OCI-LY7 (cell line): Measurements from ENCODE around the gene SLC16A9. TPM values are rescaled to one million over a fixed set of nuclear protein-coding genes. Genes with fewer than 3 reads are reported as not detected.
"Not testable (repeated sequence)": the region's sequence is repeated elsewhere in the genome, so short reads cannot be mapped to it uniquely, and the experiment has no call there.

ENCODE experiments used
- BruUV-seq: library from RNA; stranded (reverse); fragments of 400-500 nt; replicated peaks from 2 replicates; lab custom pipeline; 2021; lab: Mats Ljungman, UMichigan
- CTCF ChIA-PET: fragments of 300-600 bp; sonication (Branson Sonifier 250); formaldehyde crosslinking; loops from one replicate; lab custom pipeline; 2022; ENCODE audit warnings: antibody characterized with exemption; ENCODE audit not compliant: unreplicated experiment; lab: Charles Lee
- POLR2A ChIA-PET: fragments of 300-600 bp; sonication (Branson Sonifier 250); formaldehyde crosslinking; loops from one replicate; lab custom pipeline; 2022; ENCODE audit warnings: antibody characterized with exemption; lab: Charles Lee
- DNase-seq: peaks from one replicate; pipeline ENCODE4 v3.0.0-alpha.2; 2015; ENCODE audit warnings: low spot score
- H2AFZ ChIP-seq: fragments of 200-600 bp; sonication (generic), shearing (Covaris generic); 2 replicates; pipeline ENCODE4 v1.6.1; 2014; ENCODE audit warnings: mild to moderate bottlenecking, antibody characterized with exemption, low read length, moderate library complexity
- H3K27ac ChIP-seq: fragments of 200-600 bp; sonication (generic); 2 replicates; pipeline ENCODE4 v1.5.1; 2014; ENCODE audit warnings: mixed run types, low read depth, mild to moderate bottlenecking, moderate library complexity, low read length, inconsistent platforms; ENCODE audit not compliant: poor library complexity, severe bottlenecking
- H3K36me3 ChIP-seq: fragments of 200-600 bp; sonication (generic); 2 replicates; pipeline ENCODE4 v1.6.1; 2014; ENCODE audit warnings: mild to moderate bottlenecking, antibody characterized with exemption, low read length, moderate library complexity, mixed read lengths; ENCODE audit not compliant: insufficient read depth
- H3K4me1 ChIP-seq: fragments of 200-600 bp; sonication (generic); 2 replicates; pipeline ENCODE4 v1.5.1; 2014; ENCODE audit warnings: mild to moderate bottlenecking, low read length; ENCODE audit not compliant: insufficient read depth, poor library complexity, severe bottlenecking
- H3K4me2 ChIP-seq: fragments of 200-600 bp; sonication (generic); 2 replicates; pipeline ENCODE4 v1.6.1; 2014; ENCODE audit warnings: mild to moderate bottlenecking, low read length
- H3K4me3 ChIP-seq: fragments of 200-600 bp; sonication (generic); 2 replicates; pipeline ENCODE4 v1.5.1; 2014; ENCODE audit warnings: mild to moderate bottlenecking, low read depth, low read length; ENCODE audit not compliant: poor library complexity, severe bottlenecking
- H3K79me2 ChIP-seq: fragments of 200-600 bp; sonication (generic); 2 replicates; pipeline ENCODE4 v1.6.1; 2016; ENCODE audit warnings: low read depth, mild to moderate bottlenecking, low read length, moderate library complexity, mixed read lengths; ENCODE audit not compliant: insufficient read depth
- H3K9me2 ChIP-seq: fragments of 200-600 bp; sonication (generic); 2 replicates; pipeline ENCODE4 v1.6.1; 2016; ENCODE audit warnings: mild to moderate bottlenecking, low read length, mixed read lengths; ENCODE audit not compliant: insufficient read depth
- H3K9me3 ChIP-seq: fragments of 200-600 bp; sonication (generic); 2 replicates; pipeline ENCODE4 v1.6.1; 2014; ENCODE audit warnings: mild to moderate bottlenecking, mixed run types, low read length, mixed read lengths
- H4K20me1 ChIP-seq: fragments of 200-600 bp; sonication (generic); 2 replicates; pipeline ENCODE4 v1.6.1; 2014; ENCODE audit warnings: mild to moderate bottlenecking, antibody characterized with exemption, low read length, moderate library complexity, mixed read lengths; ENCODE audit not compliant: insufficient read depth
- EZH2phosphoT487 ChIP-seq: fragments of 200-600 bp; sonication (generic); IDR thresholded peaks from 2 replicates; pipeline ENCODE4 v1.6.1; 2018; ENCODE audit warnings: low read depth, borderline replicate concordance, mild to moderate bottlenecking, mixed run types, antibody characterized with exemption, low read length, moderate library complexity, mixed read lengths
- intact Hi-C: fragments of 100-400 bp; cut with micrococcal nuclease; formaldehyde crosslinking; loops from one replicate; pipeline ENCODE4 v1.10.0; 2022; ENCODE audit not compliant: unreplicated experiment
- total RNA-seq, 2 experiments: library from RNA; depleted of rRNA in 1 of 2; stranded (reverse); fragments of >200 nt in 1 of 2; shearing (Covaris generic) in 1 of 2; gene quantifications; 2 replicates each; pipeline ENCODE4 v1.2.3, GENCODE V29; 2014 to 2022
- TF ChIP-seq, protein P1 (sequence below): fragments of 200-600 bp; sonication (generic); conservative IDR thresholded peaks from 2 replicates; pipeline ENCODE4 v1.5.1; 2014; ENCODE audit warnings: mild to moderate bottlenecking, antibody characterized with exemption, low read length, moderate library complexity, mixed read lengths

SLC16A9 gene
- total RNA-seq, 2 experiments from 2014 or later = not detected

DNA sequence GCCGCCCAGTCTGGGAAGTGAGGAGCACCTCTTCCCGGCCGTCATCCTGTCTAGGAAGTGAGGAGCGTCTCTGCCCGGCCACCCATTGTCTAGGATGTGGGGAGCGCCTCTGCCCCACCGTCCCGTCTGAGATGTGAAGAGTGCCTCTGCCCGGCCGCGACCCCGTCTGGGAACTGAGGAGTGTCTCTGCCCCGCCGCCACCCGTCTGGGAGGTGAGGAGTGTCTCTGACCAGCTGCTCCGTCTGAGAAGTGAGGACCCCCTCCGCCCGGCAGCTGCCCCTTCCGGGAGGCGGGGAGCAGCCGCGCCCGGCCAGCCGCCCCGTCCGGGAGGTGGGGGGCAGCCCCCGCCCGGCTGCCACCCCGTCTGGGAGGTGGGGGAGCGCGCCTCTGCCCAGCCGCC is 34.5 kb upstream of the SLC16A9 start:
- DNase-seq, POLR2A ChIA-PET, H3K4me3 ChIP-seq, H3K4me2 ChIP-seq, H3K36me3 ChIP-seq, H3K79me2 ChIP-seq, BruUV-seq, H3K9me2 ChIP-seq, H3K9me3 ChIP-seq, intact Hi-C loops, CTCF ChIA-PET, H4K20me1 ChIP-seq, H3K4me1 ChIP-seq, H2AFZ ChIP-seq, H3K27ac ChIP-seq: not testable (repeated sequence)

DNA sequence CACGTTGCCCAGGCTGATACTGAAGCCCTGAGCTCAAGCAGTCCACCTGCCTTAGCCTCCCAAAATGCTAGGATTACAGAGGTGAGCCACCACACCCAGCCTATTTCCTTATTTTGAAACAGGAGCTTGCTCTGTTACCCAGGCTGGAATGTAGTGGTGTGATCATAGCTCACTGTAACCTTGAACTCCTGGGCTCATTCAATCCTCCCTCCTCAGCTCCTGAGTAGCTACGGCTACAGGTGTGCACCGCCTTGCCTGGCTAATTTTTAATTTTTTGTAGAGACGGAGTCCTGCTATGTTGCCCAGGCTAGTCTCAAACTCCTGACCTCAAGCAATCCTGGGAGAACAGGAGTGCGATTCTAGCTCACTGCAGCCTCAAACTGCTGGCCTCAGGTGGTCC is 31.9 kb upstream of the SLC16A9 start:
- Histone ChIP-seq H3K9me3 (no peaks in the 10 kb centered on the region), H3K9me2 (no peaks in the 10 kb centered on the region), H3K4me3 (no peak overlapping the region), H3K4me1 (no peaks in the 10 kb centered on the region), H3K36me3 (no peaks in the 10 kb centered on the region), H3K4me2 (no peak overlapping the region), H2AFZ (no peak overlapping the region), H3K79me2 (no peaks in the 10 kb centered on the region), H3K27ac (no peak overlapping the region), H4K20me1 (no peaks in the 10 kb centered on the region)
- no peak for DNase-seq
- TF ChIP-seq EZH2phosphoT487 = no peak
- TF ChIP-seq, protein P1, sequence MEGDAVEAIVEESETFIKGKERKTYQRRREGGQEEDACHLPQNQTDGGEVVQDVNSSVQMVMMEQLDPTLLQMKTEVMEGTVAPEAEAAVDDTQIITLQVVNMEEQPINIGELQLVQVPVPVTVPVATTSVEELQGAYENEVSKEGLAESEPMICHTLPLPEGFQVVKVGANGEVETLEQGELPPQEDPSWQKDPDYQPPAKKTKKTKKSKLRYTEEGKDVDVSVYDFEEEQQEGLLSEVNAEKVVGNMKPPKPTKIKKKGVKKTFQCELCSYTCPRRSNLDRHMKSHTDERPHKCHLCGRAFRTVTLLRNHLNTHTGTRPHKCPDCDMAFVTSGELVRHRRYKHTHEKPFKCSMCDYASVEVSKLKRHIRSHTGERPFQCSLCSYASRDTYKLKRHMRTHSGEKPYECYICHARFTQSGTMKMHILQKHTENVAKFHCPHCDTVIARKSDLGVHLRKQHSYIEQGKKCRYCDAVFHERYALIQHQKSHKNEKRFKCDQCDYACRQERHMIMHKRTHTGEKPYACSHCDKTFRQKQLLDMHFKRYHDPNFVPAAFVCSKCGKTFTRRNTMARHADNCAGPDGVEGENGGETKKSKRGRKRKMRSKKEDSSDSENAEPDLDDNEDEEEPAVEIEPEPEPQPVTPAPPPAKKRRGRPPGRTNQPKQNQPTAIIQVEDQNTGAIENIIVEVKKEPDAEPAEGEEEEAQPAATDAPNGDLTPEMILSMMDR = no peak
- POLR2A ChIA-PET = no interaction called here
- CTCF ChIA-PET = no interaction called here
- no TSS peak for BruUV-seq
- intact Hi-C loops = no loop called here

DNA sequence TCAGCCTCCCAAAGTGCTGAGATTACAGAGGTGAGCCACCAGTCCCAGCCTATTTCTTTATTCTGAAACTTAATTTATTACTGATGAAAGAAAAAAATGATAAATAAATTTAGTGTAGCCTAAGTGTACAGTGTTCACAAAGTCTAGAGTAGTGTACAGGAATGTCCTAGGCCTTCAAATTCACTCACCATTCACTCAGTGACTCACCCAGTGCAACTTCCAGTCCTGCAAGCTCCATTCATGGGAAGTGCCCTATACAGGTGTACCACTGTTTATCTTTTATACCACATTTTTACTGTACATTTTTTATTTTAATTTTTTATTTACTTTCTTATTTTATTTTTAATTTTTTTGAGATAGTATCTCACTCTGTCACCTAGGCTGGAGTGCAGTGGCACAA is 31.4 kb upstream of the SLC16A9 start:
- no peaks in the 10 kb centered on the region for H3K4me1 ChIP-seq
- no peaks in the 10 kb centered on the region for H3K9me2 ChIP-seq
- no peak overlapping the region for H3K4me3 ChIP-seq
- POLR2A ChIA-PET = no interaction called here
- no peak for DNase-seq
- TF ChIP-seq, protein P1 = no peak
- no peak for TF ChIP-seq EZH2phosphoT487
- BruUV-seq = no TSS peak
- H4K20me1 ChIP-seq = no peaks in the 10 kb centered on the region
- H3K9me3 ChIP-seq = no peaks in the 10 kb centered on the region
- no peak overlapping the region for H2AFZ ChIP-seq
- no peak overlapping the region for H3K27ac ChIP-seq
- no peak overlapping the region for H3K4me2 ChIP-seq
- no peaks in the 10 kb centered on the region for H3K36me3 ChIP-seq
- no peaks in the 10 kb centered on the region for H3K79me2 ChIP-seq
- intact Hi-C loops = no loop called here
- CTCF ChIA-PET = no interaction called here
